Endothelial cell of umbilical vein (primary cell): ENCODE data around the gene KCTD5. TPM values are rescaled to one million over a fixed set of nuclear protein-coding genes. Genes with fewer than 3 reads are reported as not detected.
"Not testable (repeated sequence)": the region's sequence is repeated elsewhere in the genome, so short reads cannot be mapped to it uniquely, and the experiment has no call there.

Experiments
- BruUV-seq: library from RNA; stranded (reverse); fragments of 400-500 nt; replicated peaks from 2 replicates; lab custom pipeline; 2021; lab: Mats Ljungman, UMichigan
- CTCF ChIA-PET: fragments of 300-600, 350-600 bp; sonication (Branson Sonifier 250); formaldehyde crosslinking; loops from one replicate; lab custom pipeline; 2021; ENCODE audit warnings: antibody characterized with exemption, inconsistent platforms; lab: Charles Lee
- POLR2A ChIA-PET: fragments of 300-600, 350-600 bp; sonication (Branson Sonifier 250); formaldehyde crosslinking; loops from one replicate; lab custom pipeline; 2021; ENCODE audit warnings: antibody characterized with exemption, inconsistent platforms; lab: Charles Lee
- DNase-seq: peaks from one replicate; pipeline ENCODE4 v3.0.0-alpha.2; 2011; ENCODE audit warnings: low read depth, low spot score
- FAIRE-seq: peaks from 2 replicates; lab custom pipeline; 2011; peaks lifted over from hg19 to GRCh38; lab: Jason Lieb, UNC
- H2AFZ ChIP-seq: 2 replicates; pipeline ENCODE4 v1.6.0; 2012; ENCODE audit warnings: low read depth, low read length, control low read depth, inconsistent platforms
- H3K27ac ChIP-seq: 2 replicates; pipeline ENCODE4 v1.5.1; 2011; ENCODE audit warnings: low read depth, mild to moderate bottlenecking, control low read depth, low read length, moderate library complexity; ENCODE audit not compliant: insufficient read depth
- H3K27me3 ChIP-seq, 2 experiments: 2 replicates each; pipeline versions ENCODE4 v1.6.0 to v1.6.1; 2011; ENCODE audit warnings: low read length in 2 of 2, mixed read lengths in 1 of 2; ENCODE audit not compliant: control insufficient read depth in 2 of 2, insufficient read depth in 2 of 2
- H3K36me3 ChIP-seq, 2 experiments: 2 replicates in 1 of 2; 3 replicates in 1 of 2; pipeline ENCODE4 v1.5.1; 2011; ENCODE audit warnings: low read length in 2 of 2, mild to moderate bottlenecking in 1 of 2, moderate library complexity in 1 of 2; ENCODE audit not compliant: control insufficient read depth in 2 of 2, insufficient read depth in 2 of 2; ENCODE audit errors: extremely low read depth in 1 of 2
- H3K4me1 ChIP-seq: 3 replicates; pipeline ENCODE4 v1.5.1; 2011; ENCODE audit warnings: mild to moderate bottlenecking, low read length; ENCODE audit not compliant: control insufficient read depth, insufficient read depth; ENCODE audit errors: extremely low read depth
- H3K4me2 ChIP-seq: 2 replicates; pipeline ENCODE4 v1.6.1; 2011; ENCODE audit warnings: low read length, control low read depth, mixed read lengths; ENCODE audit not compliant: insufficient read depth
- H3K4me3 ChIP-seq, 3 experiments: fragments of 200-600 bp in 1 of 3; sonication (generic), shearing (Covaris generic) in 1 of 3; replicated peaks in 1 of 3; 2 replicates each; pipeline ENCODE4 v1.5.1; 2011 to 2016; ENCODE audit warnings: control low read depth in 3 of 3, low read length in 3 of 3, mild to moderate bottlenecking in 2 of 3, inconsistent platforms in 1 of 3, low read depth in 1 of 3, moderate library complexity in 1 of 3; ENCODE audit not compliant: insufficient read depth in 1 of 3
- H3K79me2 ChIP-seq: 2 replicates; pipeline ENCODE4 v1.6.0; 2012; ENCODE audit warnings: low read length, inconsistent platforms; ENCODE audit not compliant: control insufficient read depth, insufficient read depth
- H3K9ac ChIP-seq: replicated peaks from 2 replicates; pipeline ENCODE3; 2011; ENCODE audit warnings: low read length, control low read depth; ENCODE audit not compliant: insufficient read depth; ENCODE audit errors: extremely low read depth
- H3K9me1 ChIP-seq: replicated peaks from 3 replicates; pipeline ENCODE4 v1.6.0; 2011; ENCODE audit warnings: mild to moderate bottlenecking, low read length; ENCODE audit not compliant: control insufficient read depth, insufficient read depth; ENCODE audit errors: extremely low read depth
- H3K9me3 ChIP-seq: replicated peaks from 2 replicates; pipeline ENCODE4 v1.5.1; 2012; ENCODE audit warnings: low read length, inconsistent platforms; ENCODE audit not compliant: control insufficient read depth, insufficient read depth
- H4K20me1 ChIP-seq: replicated peaks from 2 replicates; pipeline ENCODE3; 2011; ENCODE audit warnings: mild to moderate bottlenecking, low read length; ENCODE audit not compliant: control insufficient read depth, insufficient read depth; ENCODE audit errors: extremely low read depth
- dilution Hi-C: fragments of 300-500 bp; cut with MboI; formaldehyde crosslinking; loops from one replicate; pipeline ENCODE4 v1.15.0; 2019; ENCODE audit warnings: low sequenced_read_pairs; ENCODE audit not compliant: extremely low pct_ligation_motif_present
- intact Hi-C: fragments of 100-400 bp; cut with micrococcal nuclease; formaldehyde crosslinking; loops from one replicate; pipeline ENCODE4 v1.10.0; 2022
- polyA plus RNA-seq, 4 experiments: library from polyadenylated mRNA; depleted of rRNA in 3 of 4; stranded (reverse) in 3 of 4; unstranded in 1 of 4; fragments of >200 nt; gene quantifications; 2 replicates each; pipeline versions ENCODE4 v1.2.1 to v1.2.3, GENCODE V29; 2011 to 2012; ENCODE audit warnings: missing spikeins in 1 of 4
- total RNA-seq: library from RNA; stranded (reverse); gene quantifications from 2 replicates; pipeline ENCODE4 v1.2.3, GENCODE V29; 2021

KCTD5 gene
- total and polyA plus RNA-seq, 2 donors (not counting 3 experiments of a cell fraction or from before 2014, with no cell fraction given) = 32.2 to 42.0 TPM

- dilution Hi-C loops, POLR2A ChIA-PET, H3K4me1 ChIP-seq, CTCF ChIA-PET, DNase-seq, intact Hi-C loops, H3K27ac ChIP-seq, H2AFZ ChIP-seq, FAIRE-seq, H3K4me2 ChIP-seq, BruUV-seq, H3K79me2 ChIP-seq, H3K9ac ChIP-seq, H3K4me3 ChIP-seq, H3K9me3 ChIP-seq, H3K36me3 ChIP-seq, H4K20me1 ChIP-seq, H3K27me3 ChIP-seq, H3K9me1 ChIP-seq: not testable (repeated sequence)
Observed at GRCh38 chr16:2666671-2667070, 15.7 kb upstream of the KCTD5 start.

GRCh38 chr16:2669587-2669986, 12.7 kb upstream of the KCTD5 start:
- H3K9ac ChIP-seq, H4K20me1 ChIP-seq, BruUV-seq, H3K36me3 ChIP-seq, dilution Hi-C loops, H3K79me2 ChIP-seq, H3K27ac ChIP-seq, H2AFZ ChIP-seq, H3K4me2 ChIP-seq, POLR2A ChIA-PET, DNase-seq, H3K27me3 ChIP-seq, H3K4me1 ChIP-seq, FAIRE-seq, intact Hi-C loops, H3K9me3 ChIP-seq, H3K4me3 ChIP-seq, H3K9me1 ChIP-seq: not testable (repeated sequence)
- CTCF ChIA-PET = interaction anchor here (1.0 kb wide), 2 partner anchors 11 to 13 kb away, joined by 3 read pairs; partner anchors contain the start of gene KCTD5
